GM12872 (cell line): ENCODE results near the gene PRKG1.

Experiments
- CTCF ChIP-seq: IDR thresholded peaks from 3 replicates; pipeline ENCODE4 v1.5.1; 2011; ENCODE audit warnings: low read depth, mild to moderate bottlenecking, low read length, moderate library complexity; ENCODE audit not compliant: insufficient read depth

Gene PRKG1

DNA sequence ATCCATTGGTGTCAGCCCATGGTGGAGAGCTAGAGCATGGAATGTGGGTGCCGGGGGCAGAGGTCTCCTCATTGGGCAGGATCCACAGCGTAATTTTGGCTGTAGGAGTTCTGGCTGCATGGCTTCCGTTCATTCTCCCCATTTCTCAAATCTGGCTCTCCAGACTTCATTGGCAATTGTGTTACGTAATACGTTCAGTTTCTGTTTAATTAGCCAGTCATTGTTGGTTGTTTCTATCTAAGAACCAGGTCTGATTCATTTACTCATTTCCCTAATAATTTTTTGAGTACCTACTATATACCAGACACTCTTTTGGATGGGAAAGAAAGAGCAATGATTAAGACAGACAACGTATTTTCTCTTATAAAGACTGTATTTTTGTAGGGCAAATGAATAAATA, 325.6 kb downstream of the PRKG1 start:
- TF ChIP-seq CTCF, result no peak

DNA sequence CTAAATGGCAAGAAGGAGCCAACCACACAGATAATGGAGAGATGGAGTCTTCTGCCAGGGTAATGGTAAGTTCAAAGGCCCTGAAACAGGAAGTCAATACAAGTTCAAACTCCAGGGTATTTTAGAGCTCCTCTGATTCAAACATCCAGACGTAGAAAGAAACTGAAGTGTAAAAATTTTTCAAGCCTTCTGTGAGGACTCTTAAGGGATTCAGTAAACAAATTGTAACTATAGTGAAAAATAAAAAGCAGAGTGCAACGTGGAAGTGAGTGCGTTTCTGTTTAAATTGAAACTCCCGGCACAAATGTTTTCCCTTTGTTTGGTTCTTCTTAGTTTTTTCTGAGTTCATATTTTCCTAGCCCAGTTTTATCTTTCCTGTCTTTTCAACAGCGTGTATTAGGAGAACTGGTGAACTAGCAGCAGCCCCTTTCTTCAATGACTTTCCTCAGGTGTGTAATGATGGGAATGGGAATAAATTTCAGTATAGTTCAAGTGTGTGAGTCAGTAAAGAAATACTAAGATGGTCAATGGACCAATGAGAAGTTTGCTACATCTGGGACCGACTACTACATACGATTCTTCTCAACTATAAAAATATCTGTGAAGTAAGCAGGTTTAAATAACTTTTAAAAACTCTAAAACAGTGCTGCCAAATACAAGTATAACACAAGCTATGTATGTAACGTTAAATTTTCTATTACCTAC, 326.3 kb downstream of the PRKG1 start:
- TF ChIP-seq CTCF, result no peak

DNA sequence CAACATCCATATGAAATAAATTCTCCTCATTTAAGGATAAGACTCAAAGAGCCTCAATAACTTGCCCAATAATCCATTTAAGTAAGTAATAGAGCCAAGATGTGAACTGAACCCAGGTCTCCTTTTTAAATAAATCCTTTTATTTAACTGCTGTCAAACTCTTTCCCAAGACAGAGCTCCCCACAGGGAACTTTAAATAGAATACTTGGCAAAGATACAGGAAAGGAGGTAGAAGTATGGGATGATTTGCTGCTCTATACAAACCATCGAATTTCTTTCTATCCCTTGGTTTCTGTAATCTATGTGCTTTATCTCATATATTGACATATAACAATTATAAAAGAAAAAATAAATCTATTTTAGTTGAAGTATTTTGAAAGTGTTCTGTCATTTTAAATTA, 329.2 kb downstream of the PRKG1 start:
- TF ChIP-seq CTCF, result no peak

- TF ChIP-seq CTCF, result no peak
Observed at GRCh38 chr10:51405580-51406351, 331.5 kb downstream of the PRKG1 start.

DNA sequence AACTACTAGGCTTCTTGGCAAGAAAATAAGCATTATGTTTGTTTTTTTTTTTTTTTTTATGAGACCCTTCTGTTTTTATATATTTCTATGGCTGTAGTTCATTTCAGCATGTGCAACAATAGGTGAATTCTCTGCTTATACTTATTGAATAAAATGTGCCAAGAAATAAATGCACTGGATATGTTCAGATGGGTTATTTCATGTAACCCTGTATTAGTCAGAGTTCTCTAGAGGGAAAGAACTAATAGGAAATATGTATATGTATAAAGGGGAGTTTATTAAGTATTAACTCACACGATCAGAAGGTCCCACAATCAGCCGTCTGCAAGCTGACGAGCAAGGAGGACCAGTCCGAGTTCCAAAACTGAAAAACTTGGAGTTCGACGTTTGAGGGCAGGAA, 332.3 kb downstream of the PRKG1 start:
- TF ChIP-seq CTCF, result no peak

GRCh38 chr10:51416494-51416893, 342.2 kb downstream of the PRKG1 start:
- no peak for TF ChIP-seq CTCF

GRCh38 chr10:51419196-51420093, 345.2 kb downstream of the PRKG1 start:
- TF ChIP-seq CTCF, result no peak
